ENCODE results near the gene YTHDC2.

YTHDC2 gene

DNA sequence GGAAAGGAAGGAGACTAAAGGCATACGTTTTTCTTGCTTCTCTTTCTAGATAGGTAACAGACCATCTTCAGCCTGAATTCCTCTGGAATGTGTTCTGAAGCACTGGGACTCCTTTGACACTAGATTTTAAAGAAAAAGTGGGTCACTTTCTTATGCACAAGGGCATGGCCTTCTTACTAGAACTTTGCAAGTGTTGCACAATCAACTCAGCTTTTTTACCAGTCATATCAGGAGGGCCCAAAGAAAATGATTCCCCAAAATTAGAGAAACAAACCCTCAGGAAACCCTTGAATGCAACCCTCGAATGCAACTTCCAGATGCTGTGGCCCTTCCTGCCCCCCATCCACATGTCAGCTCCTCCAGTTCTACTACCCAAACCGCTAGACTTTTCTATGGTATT is 93.9 kb downstream of the YTHDC2 start:
- no peak for DNase-seq

DNA sequence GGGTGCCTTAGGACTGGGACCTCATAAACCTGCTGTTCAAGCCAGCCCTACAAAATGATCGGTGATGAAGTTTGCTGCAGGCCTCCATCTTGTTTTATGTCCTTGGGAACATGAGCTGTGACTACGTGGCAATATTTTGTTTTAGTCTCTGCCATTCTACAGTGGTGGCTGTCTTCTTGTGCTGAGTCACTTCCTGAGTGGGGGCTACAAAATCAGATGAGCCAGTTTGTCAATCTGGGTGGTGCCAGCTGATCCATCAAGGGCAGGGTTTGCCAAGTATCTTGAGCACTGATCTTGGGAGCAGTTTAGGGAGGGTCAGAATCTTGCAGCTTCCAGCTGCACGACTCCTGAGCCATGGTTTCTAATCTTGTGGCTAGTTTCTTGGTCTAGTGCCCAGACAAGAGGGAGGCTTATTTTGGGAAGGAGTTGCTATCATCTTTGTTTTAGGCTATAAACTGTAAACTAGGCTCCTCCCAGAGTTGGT is 94.7 kb downstream of the YTHDC2 start:
- DNase-seq: no peak

DNA sequence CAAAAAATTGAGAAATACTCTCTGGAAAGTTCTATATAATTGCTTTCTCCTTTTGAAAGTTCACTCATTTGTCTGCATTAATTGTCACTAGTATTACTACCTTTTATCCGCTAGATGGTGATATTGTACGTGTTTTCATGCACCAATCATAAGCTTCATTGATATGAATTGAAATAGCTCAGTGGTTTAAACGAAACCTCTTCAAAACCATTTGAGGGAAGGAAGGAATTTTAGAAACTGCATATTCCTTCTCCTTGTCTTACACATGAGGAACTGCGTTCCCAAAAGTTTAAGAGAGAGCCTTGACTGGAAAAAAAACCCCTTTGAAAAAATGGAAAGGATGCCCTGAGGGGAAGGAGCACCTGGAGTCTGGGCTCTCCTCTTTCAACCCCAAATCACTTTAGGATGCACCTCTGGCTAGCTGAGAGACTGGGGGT is 98.6 kb downstream of the YTHDC2 start:
- no peak for DNase-seq

DNA sequence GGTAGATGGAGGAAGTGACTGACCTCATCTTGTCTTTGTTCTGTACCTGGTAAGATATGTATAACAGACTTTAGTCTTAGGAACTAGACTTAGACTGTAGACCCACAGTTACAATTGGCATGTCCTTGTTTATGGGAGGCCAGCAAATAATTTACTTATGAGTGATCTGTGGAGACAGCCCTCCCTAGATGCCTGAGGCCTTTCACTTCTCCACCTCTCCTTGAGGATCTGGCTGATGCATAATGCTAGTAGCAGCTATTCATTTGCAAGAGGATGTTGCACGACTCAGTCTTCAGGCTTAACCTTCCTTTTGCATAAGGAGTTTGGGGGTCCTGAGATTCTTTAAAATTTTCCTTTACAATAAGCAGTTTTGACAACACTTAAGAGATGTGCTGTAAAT is 100.7 kb downstream of the YTHDC2 start:
- no peak for DNase-seq

DNA sequence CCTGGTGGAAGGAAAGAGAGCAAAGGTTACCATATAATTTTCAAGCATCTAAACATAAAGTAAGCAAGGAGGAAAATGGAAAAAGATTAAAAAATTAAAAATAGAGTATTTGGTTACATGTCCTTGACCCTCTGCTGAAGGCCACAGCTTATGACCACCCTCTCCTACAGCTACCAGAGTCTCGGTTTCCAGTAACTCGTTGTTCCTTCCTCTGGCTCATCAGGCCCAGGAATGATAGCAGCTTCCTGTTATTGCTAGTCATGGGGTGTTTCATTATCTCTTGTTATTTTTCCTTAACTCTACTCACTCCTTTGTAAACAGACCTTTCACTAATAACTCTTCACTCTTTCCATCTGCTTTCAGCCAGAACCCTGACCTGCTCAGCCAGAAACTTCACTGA is 102.2 kb downstream of the YTHDC2 start:
- DNase-seq: no peak

DNA sequence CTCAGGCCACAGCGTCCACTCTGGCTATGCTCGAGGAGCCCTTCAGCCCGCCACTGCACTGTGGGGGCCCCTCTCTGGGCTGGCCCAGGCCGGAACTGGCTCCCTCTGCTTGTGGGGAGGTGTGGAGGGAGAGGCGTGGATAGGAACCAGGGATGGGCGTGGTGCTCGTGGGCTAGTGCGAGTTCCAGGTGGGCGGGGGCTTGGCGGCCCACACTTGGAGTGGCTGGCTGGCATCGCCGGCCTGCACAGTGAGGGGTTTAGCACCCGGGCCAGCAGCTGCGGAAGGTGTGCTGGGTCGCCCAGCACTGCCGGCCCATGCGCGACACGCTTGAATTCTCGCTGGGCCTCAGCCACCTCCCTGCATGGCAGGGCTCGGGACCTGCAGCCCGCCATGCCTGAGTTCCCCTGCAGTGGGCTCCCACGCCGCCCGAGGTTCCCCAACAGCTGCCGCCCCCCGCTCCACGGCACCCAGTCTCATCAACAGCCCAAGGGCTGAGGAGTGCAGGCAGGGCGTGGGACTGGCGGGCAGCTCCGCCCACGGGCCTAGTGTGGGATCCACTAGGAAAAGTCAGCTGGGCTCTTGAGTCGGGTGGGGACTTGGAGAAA is 103.8 kb downstream of the YTHDC2 start:
- DNase-seq: no peak

DNA sequence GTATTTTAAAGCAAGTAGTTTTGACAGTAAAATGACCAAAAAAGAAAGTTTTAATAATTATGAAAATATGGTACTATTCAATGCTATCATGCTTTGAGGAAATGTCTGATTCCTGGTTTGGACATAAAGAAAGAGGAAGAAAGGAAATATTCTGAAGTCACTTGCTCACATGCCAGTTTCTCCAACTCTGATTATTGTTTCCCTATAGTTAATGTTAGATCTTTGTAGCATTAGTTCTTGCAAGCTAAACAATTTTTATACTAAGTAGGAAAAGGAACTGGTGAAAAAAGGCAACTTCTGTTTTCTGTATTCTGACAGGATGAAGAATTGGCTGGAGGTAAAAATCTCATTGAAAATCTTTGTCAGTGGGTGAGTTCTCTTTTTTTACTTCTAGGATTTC is 119.5 kb downstream of the YTHDC2 start:
- DNase-seq: no peak

DNA sequence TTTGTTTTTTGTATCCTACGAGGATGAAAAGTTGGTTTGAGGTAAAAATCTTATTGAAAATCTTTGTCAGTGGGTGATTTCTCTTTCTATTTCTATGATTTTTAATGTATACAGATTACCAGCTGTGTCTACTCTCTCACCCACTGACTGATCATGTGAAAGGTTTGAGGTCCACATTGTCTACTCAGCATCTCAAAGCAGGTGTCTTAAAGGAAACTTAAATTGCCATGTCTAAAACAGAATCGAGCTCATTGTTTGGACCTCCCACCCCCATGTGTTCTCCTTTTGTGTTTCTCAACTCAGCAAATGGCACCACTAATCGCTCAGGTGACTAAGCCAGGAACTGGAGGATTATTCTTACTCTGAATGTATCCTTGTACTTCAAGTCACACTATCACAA is 121.5 kb downstream of the YTHDC2 start:
- DNase-seq: no peak

DNA sequence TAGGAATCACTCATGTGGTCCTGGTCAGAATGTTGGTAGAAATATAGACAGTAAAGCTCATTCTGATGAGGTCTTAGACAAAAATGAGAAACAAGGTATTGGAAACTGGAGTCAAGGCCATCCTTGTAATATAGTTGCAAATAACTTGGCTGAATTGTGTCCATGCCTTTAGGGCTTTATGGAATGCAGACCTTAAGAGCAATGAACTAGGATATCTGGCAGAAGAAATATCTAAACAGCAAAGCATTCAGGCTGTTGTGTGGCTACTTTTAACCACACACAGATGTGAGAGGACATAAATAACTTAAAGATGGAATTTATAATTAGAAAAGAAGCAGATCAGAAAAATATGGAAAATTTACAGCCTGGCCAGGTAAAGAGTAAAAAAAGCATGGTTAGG is 128.2 kb downstream of the YTHDC2 start:
- no peak for DNase-seq

Data from activated CD4-positive, CD25-positive, alpha-beta regulatory T cell (primary cell).